ENCODE measurements around the gene ZNF221.
A peak's percentile ranks its signal among the peaks of the same experiment; 100 is the strongest.
"Not testable (repeated sequence)": the region's sequence is repeated elsewhere in the genome, so short reads cannot be mapped to it uniquely, and the experiment has no call there.

ZNF221 gene

GRCh38 chr19:43934055-43934984 lies 16.7 kb upstream of the ZNF221 start:
- FAIRE-seq, result no peak
- TF ChIP-seq POLR2A (IDR thresholded peaks at IDR 0.05; ENCODE audit: low read depth, low read length) (no peak), POLR2AphosphoS5 (IDR thresholded peaks at IDR 0.05; ENCODE audit: low read depth, low read length) (no peak)
- no peak for DNase-seq (ENCODE audit: insufficient read length)

DNA sequence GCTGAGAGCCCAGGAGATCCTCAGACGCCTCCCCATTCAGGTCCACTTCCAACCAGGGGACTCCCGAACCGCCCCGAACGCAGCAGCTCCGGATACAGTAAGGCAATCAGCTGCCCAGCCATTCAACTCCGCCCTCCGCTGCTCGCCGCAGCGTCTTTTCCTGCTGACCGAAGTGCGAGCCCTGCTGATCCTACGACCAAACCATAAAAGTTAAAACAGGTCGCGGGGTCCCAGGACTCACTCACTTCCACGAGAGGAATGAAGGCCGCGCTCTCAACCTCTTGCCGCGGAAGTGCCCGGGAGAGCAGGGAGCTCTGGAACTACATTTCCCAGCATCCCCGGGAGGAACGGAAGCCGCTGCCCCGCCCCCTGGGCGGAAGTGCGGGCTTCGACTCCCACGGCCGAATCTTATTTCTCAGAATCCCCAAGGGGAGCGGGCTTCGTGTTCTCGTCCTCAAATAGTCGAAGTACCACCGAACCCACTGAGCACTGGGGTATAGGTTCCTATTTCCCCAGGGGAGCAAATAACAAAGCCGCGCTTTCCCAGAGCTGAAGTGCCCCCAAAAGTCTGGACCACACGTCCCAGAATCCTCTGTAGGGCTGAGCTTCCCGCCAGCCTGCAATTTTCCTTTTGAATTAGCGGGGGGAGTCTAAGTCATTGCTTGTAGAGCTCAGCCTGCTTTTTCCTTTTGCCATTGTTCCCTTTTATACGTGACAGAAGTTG lies 15.9 kb upstream of the ZNF221 start, which contains the start of gene ZNF45:
Gene ZNF45 (minus strand): TSS at position 298 of the 724 bp plus-strand sequence. CDS start 13,097 bp downstream, outside the sequence.
- FAIRE-seq (peak; percentile 97), DNase-seq (ENCODE audit: insufficient read length) (peak; percentile 80)
- TF ChIP-seq POLR2A (IDR thresholded peaks at IDR 0.05; ENCODE audit: low read depth, low read length) (peak; percentile 55; the same call in 1 of the 2 replicates), TAF1 (IDR thresholded peaks at IDR 0.05; ENCODE audit: borderline replicate concordance, low read depth, low read length) (no peak; the same call in 1 of the 2 replicates), POLR2AphosphoS5 (IDR thresholded peaks at IDR 0.05; ENCODE audit: low read depth, low read length) (peak; percentile 71; the same call in 1 of the 2 replicates)

GRCh38 chr19:43936188-43936587 lies 14.8 kb upstream of the ZNF221 start:
- no peak for DNase-seq (ENCODE audit: insufficient read length)
- TF ChIP-seq POLR2A (IDR thresholded peaks at IDR 0.05; ENCODE audit: low read depth, low read length) (no peak), POLR2AphosphoS5 (IDR thresholded peaks at IDR 0.05; ENCODE audit: low read depth, low read length) (no peak)
- FAIRE-seq, result no peak

DNA sequence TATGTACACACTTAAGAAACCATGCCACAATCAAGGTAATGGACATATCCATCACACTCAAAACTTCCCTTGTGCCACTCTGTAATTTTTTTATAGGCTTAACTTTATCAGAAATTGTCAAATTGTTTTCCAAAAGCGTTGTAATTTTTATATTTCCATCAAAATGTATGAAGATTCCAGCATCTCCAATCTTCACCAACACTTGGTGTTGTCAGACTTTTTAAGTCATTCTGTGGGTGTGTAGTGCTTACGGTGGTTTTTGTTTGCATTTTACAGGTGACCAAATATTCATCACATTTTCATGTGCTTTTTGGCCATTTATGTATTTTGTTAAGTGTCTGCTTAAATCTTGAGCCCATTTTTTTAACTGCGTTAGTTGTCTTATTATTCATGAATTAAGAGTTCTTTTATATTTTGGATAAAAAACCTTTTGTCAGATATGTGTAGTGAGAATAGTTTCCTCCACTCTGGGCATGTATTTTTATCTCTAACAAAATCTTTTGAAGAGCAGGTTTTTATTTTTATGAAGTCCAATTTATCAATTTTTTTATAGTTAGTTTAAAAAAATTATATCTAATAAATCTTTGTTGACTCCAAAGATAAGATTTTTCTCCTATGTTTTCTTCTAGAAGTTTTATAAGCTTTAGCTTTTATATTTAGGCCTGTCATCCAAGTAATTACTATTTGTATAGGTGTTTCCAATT lies 11.3 kb upstream of the ZNF221 start:
- FAIRE-seq (no peak), DNase-seq (ENCODE audit: insufficient read length) (no peak)
- no peak for TF ChIP-seq POLR2AphosphoS5 (IDR thresholded peaks at IDR 0.05; ENCODE audit: low read depth, low read length)

DNA sequence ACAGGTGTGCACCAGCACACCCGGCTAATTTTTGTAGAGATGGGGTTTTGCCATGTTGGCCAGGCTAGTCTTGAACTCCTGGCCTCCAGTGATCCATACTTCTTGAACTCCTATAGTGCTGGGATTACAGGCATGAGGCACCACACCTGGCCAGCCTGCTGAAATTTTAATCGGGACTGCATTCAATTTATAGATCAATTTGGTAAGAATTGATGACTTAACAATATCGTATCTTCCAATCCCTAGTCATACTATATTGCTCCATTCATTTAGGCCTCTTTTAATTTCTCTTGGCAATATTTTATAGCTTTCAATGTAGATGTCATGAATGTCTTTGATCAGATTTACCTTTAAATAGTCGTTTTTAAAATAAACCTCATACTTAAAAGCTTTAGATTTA lies 10.3 kb upstream of the ZNF221 start:
- DNase-seq (ENCODE audit: insufficient read length) (no peak), FAIRE-seq (no peak)
- no peak for TF ChIP-seq POLR2AphosphoS5 (IDR thresholded peaks at IDR 0.05; ENCODE audit: low read depth, low read length)
- no peak for TF ChIP-seq TAF1 (IDR thresholded peaks at IDR 0.05; ENCODE audit: borderline replicate concordance, low read depth, low read length)
- TF ChIP-seq POLR2A (IDR thresholded peaks at IDR 0.05; ENCODE audit: low read depth, low read length), result no peak

- TF ChIP-seq TAF1 (IDR thresholded peaks at IDR 0.05; ENCODE audit: borderline replicate concordance, low read depth, low read length) (no peak), POLR2AphosphoS5 (IDR thresholded peaks at IDR 0.05; ENCODE audit: low read depth, low read length) (no peak), POLR2A (IDR thresholded peaks at IDR 0.05; ENCODE audit: low read depth, low read length) (no peak)
- DNase-seq (ENCODE audit: insufficient read length) (no peak), FAIRE-seq (no peak)
These were observed 9.8 kb upstream of the ZNF221 start for GRCh38 chr19:43941209-43941608.

DNA sequence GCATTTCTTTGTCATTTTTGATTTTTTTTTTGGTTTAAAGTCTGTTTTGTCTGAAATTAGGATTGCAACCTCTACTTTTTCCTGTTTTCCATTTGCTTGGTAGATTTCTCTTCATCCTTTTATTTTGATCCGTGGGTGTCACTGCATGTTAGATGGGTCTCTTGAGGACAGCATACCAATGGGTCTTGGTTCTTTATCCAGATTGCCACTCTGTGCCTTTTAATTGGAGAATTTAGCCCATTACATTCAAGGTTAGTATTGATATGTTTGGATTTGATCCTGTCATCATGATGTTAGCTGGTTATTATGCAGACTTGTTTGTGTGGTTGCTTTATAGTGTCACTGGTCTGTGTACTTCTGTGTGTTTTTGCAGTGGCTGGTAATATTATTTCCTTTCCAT lies 3.6 kb upstream of the ZNF221 start:
- not testable (repeated sequence) for FAIRE-seq; DNase-seq (ENCODE audit: insufficient read length)

- DNase-seq (ENCODE audit: insufficient read length); FAIRE-seq: not testable (repeated sequence)
These were observed 1.2 kb upstream of the ZNF221 start for GRCh38 chr19:43949803-43950202.

DNA sequence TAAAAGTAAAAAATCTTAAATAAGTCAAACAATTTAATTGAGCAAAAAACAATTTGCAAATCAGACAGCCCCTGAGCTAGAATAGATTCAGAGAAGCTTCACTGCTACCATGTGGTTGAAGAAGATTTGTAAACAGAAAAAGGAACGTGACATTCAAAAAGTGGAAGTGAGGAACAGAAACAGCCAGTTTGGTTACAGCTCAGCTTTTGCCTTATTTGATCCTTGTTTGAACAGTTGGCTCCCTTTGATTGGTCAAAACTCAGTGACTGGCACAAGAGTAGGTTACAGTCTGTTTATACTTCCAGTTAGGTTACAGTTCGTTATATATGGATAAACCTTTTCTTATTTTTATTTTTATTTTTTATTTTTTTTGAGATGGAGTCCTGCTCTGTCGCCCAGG lies 5.8 kb downstream of the ZNF221 start:
- FAIRE-seq (no peak), DNase-seq (ENCODE audit: insufficient read length) (no peak)
- no peak for TF ChIP-seq POLR2AphosphoS5 (IDR thresholded peaks at IDR 0.05; ENCODE audit: low read depth, low read length)
- TF ChIP-seq POLR2A (IDR thresholded peaks at IDR 0.05; ENCODE audit: low read depth, low read length), result no peak
- no peak for TF ChIP-seq TAF1 (IDR thresholded peaks at IDR 0.05; ENCODE audit: borderline replicate concordance, low read depth, low read length)

DNA sequence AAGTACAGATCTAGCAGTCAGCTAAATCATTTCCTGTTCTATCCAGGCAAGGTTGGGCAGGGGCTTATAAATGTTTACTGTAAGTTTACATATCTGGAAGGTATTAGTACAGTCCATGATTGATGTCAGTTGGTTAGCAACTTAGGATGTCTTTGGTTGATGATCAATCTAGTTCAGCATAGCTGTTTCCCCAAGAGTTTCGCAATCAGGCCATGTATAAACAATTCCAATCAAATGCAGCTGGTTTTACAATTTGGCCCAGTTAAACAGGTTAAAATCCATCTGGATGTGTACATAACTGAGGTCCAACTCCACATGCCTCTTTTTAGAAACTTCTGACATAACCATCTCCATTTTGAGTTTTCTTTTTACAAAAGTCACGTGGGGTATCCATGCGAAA lies 6.9 kb downstream of the ZNF221 start:
- no peak for FAIRE-seq
- TF ChIP-seq TAF1 (IDR thresholded peaks at IDR 0.05; ENCODE audit: borderline replicate concordance, low read depth, low read length), result no peak
- TF ChIP-seq POLR2AphosphoS5 (IDR thresholded peaks at IDR 0.05; ENCODE audit: low read depth, low read length), result no peak
- DNase-seq (ENCODE audit: insufficient read length), result no peak

DNA sequence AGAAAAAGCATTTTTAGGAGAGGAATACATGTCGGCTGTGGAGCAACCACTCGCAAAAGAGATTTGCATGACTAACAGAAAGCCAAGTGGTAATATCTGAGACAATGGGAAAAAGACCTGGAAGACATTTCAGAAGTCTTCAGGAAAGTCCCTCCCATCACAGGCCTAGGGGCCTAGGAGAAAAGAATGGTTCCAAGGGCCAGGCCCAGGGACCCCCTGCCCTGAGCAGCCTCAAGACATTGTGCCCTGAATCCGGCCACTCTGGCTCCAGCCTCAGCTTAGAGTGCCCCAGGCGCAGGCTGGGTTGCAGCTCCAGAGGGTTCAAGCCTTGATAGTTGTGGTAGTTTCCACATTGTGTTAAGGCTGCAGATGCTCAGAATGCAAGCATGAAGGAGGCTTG lies 9.4 kb downstream of the ZNF221 start:
- DNase-seq (ENCODE audit: insufficient read length), result no peak
- TF ChIP-seq POLR2A (IDR thresholded peaks at IDR 0.05; ENCODE audit: low read depth, low read length) (no peak), POLR2AphosphoS5 (IDR thresholded peaks at IDR 0.05; ENCODE audit: low read depth, low read length) (no peak), TAF1 (IDR thresholded peaks at IDR 0.05; ENCODE audit: borderline replicate concordance, low read depth, low read length) (no peak)
- FAIRE-seq, result no peak
